ENCODE data around the gene MLIP.
"Not testable (repeated sequence)": the region's sequence is repeated elsewhere in the genome, so short reads cannot be mapped to it uniquely, and the experiment has no call there.

Gene MLIP

GRCh38 chr6:54072635-54073313, 38.5 kb upstream of the MLIP start:
- Histone ChIP-seq H3K4me3 (ENCODE audit: low read depth, low read length) (no peak overlapping the region), H3K27me3 (replicated peaks) (no peaks in the 10 kb centered on the region), H3K36me3 (replicated peaks) (no peaks in the 10 kb centered on the region), H3K27ac (peak overlapping the region; percentile 86)
- in situ Hi-C loops (cut with HindIII; ENCODE audit: low pct_ligation_motif_present, low sequenced_read_pairs) = no loop called here
- no peak for TF ChIP-seq CTCF (IDR thresholded peaks at IDR 0.05; ENCODE audit: low read depth, low read length, missing control alignments)
- DNase-seq = no peak

- no peaks in the 10 kb centered on the region for H3K36me3 ChIP-seq (replicated peaks)
- DNase-seq = no peak
- H3K27ac ChIP-seq = no peak overlapping the region
- H3K4me3 ChIP-seq (ENCODE audit: low read depth, low read length) = no peak overlapping the region
- TF ChIP-seq CTCF (IDR thresholded peaks at IDR 0.05; ENCODE audit: low read depth, low read length, missing control alignments) = no peak
- in situ Hi-C loops (cut with HindIII; ENCODE audit: low pct_ligation_motif_present, low sequenced_read_pairs) = no loop called here
- H3K27me3 ChIP-seq (replicated peaks) = no peaks in the 10 kb centered on the region
Observed at GRCh38 chr6:54073487-54073886, 37.8 kb upstream of the MLIP start.

GRCh38 chr6:54074109-54074508, 37.1 kb upstream of the MLIP start:
- TF ChIP-seq CTCF (IDR thresholded peaks at IDR 0.05; ENCODE audit: low read depth, low read length, missing control alignments) = no peak
- in situ Hi-C loops (cut with HindIII; ENCODE audit: low pct_ligation_motif_present, low sequenced_read_pairs) = no loop called here

GRCh38 chr6:54074578-54075195, 36.6 kb upstream of the MLIP start:
- Histone ChIP-seq H3K36me3 (replicated peaks) (no peaks in the 10 kb centered on the region), H3K27me3 (replicated peaks) (no peaks in the 10 kb centered on the region), H3K27ac (no peak overlapping the region), H3K4me3 (ENCODE audit: low read depth, low read length) (no peak overlapping the region)
- in situ Hi-C loops (cut with HindIII; ENCODE audit: low pct_ligation_motif_present, low sequenced_read_pairs) = no loop called here
- DNase-seq = no peak
- no peak for TF ChIP-seq CTCF (IDR thresholded peaks at IDR 0.05; ENCODE audit: low read depth, low read length, missing control alignments)

More at GRCh38 chr6:54074109-54074508, 37.1 kb upstream of the MLIP start:
- DNase-seq = no peak
- Histone ChIP-seq H3K27ac (no peak overlapping the region), H3K4me3 (ENCODE audit: low read depth, low read length) (no peak overlapping the region), H3K27me3 (replicated peaks) (no peaks in the 10 kb centered on the region), H3K36me3 (replicated peaks) (no peaks in the 10 kb centered on the region)

GRCh38 chr6:54076159-54076789, 35.0 kb upstream of the MLIP start:
- no peak for DNase-seq
- H3K4me3 ChIP-seq (ENCODE audit: low read depth, low read length) = no peak overlapping the region
- H3K27me3 ChIP-seq (replicated peaks) = no peaks in the 10 kb centered on the region
- no peak overlapping the region for H3K27ac ChIP-seq
- no peak for TF ChIP-seq CTCF (IDR thresholded peaks at IDR 0.05; ENCODE audit: low read depth, low read length, missing control alignments)
- no peaks in the 10 kb centered on the region for H3K36me3 ChIP-seq (replicated peaks)
- in situ Hi-C loops (cut with HindIII; ENCODE audit: low pct_ligation_motif_present, low sequenced_read_pairs) = no loop called here

- DNase-seq; H3K36me3 ChIP-seq (replicated peaks); H3K4me3 ChIP-seq (ENCODE audit: low read depth, low read length); in situ Hi-C loops (cut with HindIII; ENCODE audit: low pct_ligation_motif_present, low sequenced_read_pairs); H3K27ac ChIP-seq; H3K27me3 ChIP-seq (replicated peaks): not testable (repeated sequence)
Observed at GRCh38 chr6:54081499-54081898, 29.7 kb upstream of the MLIP start.
